ENCODE measurements around the gene MAP3K21.

MAP3K21 gene

DNA sequence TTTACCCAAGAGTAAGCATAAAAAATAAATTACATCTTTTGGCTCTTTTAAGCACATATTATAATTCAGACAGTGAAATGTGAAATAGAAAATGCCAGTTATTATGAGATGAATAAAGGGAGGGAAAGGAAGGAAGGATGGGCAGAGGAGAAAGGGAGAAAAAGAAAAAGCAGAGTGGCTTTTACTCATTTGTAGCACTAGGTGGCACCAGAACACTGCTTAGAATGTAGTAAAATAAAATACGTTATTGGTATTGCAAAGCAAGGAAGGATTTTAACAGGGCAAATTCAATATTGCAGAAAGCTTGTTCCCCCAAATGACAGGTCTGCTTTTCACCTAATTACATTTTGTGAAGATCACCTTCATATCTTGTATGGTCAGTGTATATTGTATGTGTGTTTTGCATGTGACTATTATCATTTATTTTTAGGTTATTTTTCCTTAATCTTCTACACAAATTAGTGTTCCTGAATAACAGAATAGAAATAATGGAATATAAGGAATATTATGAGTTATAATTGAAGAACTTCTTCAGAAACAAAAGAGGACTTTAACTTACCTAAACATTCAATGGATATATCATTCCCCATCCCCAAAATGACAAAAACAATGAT is 22.9 kb upstream of the MAP3K21 start:
- Histone ChIP-seq H3K9me3 (ENCODE audit: control insufficient read depth, insufficient read depth, low read length) (no peaks in the 10 kb centered on the region; the same call in 1 of the 2 replicates), H3K36me3 (ENCODE audit: control insufficient read depth, low read length) (no peaks in the 10 kb centered on the region), H3K27me3 (ENCODE audit: control insufficient read depth, low read length) (0 out of 2 replicates have a peak, but pooled peaks cover 2% of the 10 kb centered on the region), H3K4me2 (ENCODE audit: low read length) (no peak overlapping the region), H3K4me3 (ENCODE audit: low read length) (no peak overlapping the region), H3K9me2 (replicated peaks; ENCODE audit: control insufficient read depth, low read length) (no peaks in the 10 kb centered on the region), H4K20me1 (ENCODE audit: control insufficient read depth, insufficient read depth, low read depth, low read length) (no peaks in the 10 kb centered on the region), H3F3A (ENCODE audit: control insufficient read depth, insufficient read depth) (no peaks in the 10 kb centered on the region), H3K4me1 (ENCODE audit: control insufficient read depth, low read length) (no peaks in the 10 kb centered on the region), H3K27ac (ENCODE audit: low read depth, low read length) (no peak overlapping the region), H3K79me2 (ENCODE audit: control insufficient read depth, low read length) (no peaks in the 10 kb centered on the region)
- TF ChIP-seq, protein P1, sequence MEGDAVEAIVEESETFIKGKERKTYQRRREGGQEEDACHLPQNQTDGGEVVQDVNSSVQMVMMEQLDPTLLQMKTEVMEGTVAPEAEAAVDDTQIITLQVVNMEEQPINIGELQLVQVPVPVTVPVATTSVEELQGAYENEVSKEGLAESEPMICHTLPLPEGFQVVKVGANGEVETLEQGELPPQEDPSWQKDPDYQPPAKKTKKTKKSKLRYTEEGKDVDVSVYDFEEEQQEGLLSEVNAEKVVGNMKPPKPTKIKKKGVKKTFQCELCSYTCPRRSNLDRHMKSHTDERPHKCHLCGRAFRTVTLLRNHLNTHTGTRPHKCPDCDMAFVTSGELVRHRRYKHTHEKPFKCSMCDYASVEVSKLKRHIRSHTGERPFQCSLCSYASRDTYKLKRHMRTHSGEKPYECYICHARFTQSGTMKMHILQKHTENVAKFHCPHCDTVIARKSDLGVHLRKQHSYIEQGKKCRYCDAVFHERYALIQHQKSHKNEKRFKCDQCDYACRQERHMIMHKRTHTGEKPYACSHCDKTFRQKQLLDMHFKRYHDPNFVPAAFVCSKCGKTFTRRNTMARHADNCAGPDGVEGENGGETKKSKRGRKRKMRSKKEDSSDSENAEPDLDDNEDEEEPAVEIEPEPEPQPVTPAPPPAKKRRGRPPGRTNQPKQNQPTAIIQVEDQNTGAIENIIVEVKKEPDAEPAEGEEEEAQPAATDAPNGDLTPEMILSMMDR (IDR thresholded peaks at IDR 0.05; ENCODE audit: low read depth, low read length, poor library complexity, severe bottlenecking) = peak; percentile 65
- no peak for TF ChIP-seq EZH2phosphoT487 (IDR thresholded peaks at IDR 0.05; ENCODE audit: borderline replicate concordance, low read length)

DNA sequence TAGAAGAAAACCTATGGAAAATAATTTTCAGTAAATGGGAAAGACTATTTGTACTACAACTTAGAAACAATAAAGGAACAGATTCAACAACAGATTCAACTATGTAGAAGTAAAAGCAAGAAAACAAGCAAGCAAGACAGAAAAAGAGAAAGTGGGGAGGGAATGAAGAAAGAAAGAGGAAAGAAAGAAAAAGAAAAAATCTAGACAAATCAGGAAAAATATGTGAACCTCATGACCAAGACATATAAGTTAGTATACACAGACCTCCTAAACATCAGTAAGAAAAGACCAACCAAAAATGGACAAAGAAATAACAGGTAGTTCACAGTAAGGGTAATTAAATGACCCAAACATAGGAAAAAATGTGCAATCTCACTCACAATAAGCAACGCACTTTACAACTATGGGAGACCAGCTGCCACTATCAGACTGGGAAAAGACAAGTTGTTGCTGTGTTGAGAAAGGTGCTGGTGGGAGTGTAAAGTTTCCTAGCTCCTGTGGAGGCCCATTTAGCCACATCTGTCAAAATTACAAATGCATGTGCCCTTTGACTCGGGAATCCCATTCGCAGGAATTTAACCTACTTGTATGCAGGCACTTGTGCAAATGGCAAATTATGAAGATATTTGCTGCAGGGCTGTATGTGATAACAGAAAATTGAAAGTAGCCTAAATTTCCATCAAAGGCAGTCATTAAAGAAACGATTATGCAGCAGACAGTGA is 13.9 kb upstream of the MAP3K21 start:
- Histone ChIP-seq H3K36me3 (ENCODE audit: control insufficient read depth, low read length) (no peaks in the 10 kb centered on the region), H3K4me3 (ENCODE audit: low read length) (no peak overlapping the region), H3K4me1 (ENCODE audit: control insufficient read depth, low read length) (no peaks in the 10 kb centered on the region), H3K4me2 (ENCODE audit: low read length) (no peak overlapping the region), H3K9me2 (replicated peaks; ENCODE audit: control insufficient read depth, low read length) (no peaks in the 10 kb centered on the region), H4K20me1 (ENCODE audit: control insufficient read depth, insufficient read depth, low read depth, low read length) (no peaks in the 10 kb centered on the region), H3K79me2 (ENCODE audit: control insufficient read depth, low read length) (no peaks in the 10 kb centered on the region), H3K27me3 (ENCODE audit: control insufficient read depth, low read length) (peaks cover 21% of the 10 kb centered on the region), H3K9me3 (ENCODE audit: control insufficient read depth, insufficient read depth, low read length) (no peaks in the 10 kb centered on the region), H3F3A (ENCODE audit: control insufficient read depth, insufficient read depth) (no peaks in the 10 kb centered on the region), H3K27ac (ENCODE audit: low read depth, low read length) (no peak overlapping the region)
- no peak for TF ChIP-seq EZH2phosphoT487 (IDR thresholded peaks at IDR 0.05; ENCODE audit: borderline replicate concordance, low read length)
- TF ChIP-seq, protein P1 (IDR thresholded peaks at IDR 0.05; ENCODE audit: low read depth, low read length, poor library complexity, severe bottlenecking) = no peak

DNA sequence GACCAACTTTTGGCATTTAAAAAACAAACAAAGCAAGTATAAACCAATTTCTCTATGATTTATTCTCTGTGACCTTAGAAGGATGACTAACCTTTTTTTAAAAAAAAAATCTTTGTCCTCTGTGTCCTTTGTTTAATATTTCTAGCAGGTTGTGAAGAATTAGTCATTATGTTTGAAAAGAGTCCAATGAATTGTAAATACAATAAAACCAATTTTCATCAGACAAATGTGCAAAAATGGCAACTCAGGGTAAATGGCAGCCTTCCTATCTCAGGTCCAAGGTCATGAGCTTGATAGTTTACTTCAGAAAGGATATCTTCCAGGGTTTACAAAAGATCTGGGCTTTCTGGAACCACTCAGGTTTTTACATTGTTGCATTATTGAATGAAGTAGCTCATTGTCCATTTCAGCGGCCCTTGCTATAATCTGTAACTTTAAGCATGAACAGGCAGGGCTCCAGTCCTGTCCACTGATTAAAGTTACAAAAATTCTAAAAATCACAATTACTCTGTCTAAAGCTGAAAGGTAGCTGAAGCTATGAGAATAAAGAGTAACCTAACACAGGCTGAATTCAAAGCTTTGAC is 11.7 kb upstream of the MAP3K21 start:
- no peak overlapping the region for H3K4me3 ChIP-seq (ENCODE audit: low read length)
- TF ChIP-seq, protein P1 (IDR thresholded peaks at IDR 0.05; ENCODE audit: low read depth, low read length, poor library complexity, severe bottlenecking) = no peak
- no peak for TF ChIP-seq EZH2phosphoT487 (IDR thresholded peaks at IDR 0.05; ENCODE audit: borderline replicate concordance, low read length)
- no peaks in the 10 kb centered on the region for H3K9me3 ChIP-seq (ENCODE audit: control insufficient read depth, insufficient read depth, low read length)
- no peaks in the 10 kb centered on the region for H3K9me2 ChIP-seq (replicated peaks; ENCODE audit: control insufficient read depth, low read length)
- H3K4me2 ChIP-seq (ENCODE audit: low read length) = no peak overlapping the region
- no peak overlapping the region for H3K27ac ChIP-seq (ENCODE audit: low read depth, low read length)
- H4K20me1 ChIP-seq (ENCODE audit: control insufficient read depth, insufficient read depth, low read depth, low read length) = no peaks in the 10 kb centered on the region
- peaks cover 29% of the 10 kb centered on the region for H3K27me3 ChIP-seq (ENCODE audit: control insufficient read depth, low read length)
- no peaks in the 10 kb centered on the region for H3F3A ChIP-seq (ENCODE audit: control insufficient read depth, insufficient read depth)
- no peaks in the 10 kb centered on the region for H3K4me1 ChIP-seq (ENCODE audit: control insufficient read depth, low read length)
- no peaks in the 10 kb centered on the region for H3K79me2 ChIP-seq (ENCODE audit: control insufficient read depth, low read length)
- no peaks in the 10 kb centered on the region for H3K36me3 ChIP-seq (ENCODE audit: control insufficient read depth, low read length)

Data from DOHH2 (cell line).